GM12878 (cell line): ENCODE results near the gene MRPL33. TPM values are rescaled to one million over a fixed set of nuclear protein-coding genes. Genes with fewer than 3 reads are reported as not detected.

ENCODE experiments used
- ATAC-seq: fragments of 200-7000 bp; cut with Tn5 transposase; 3 replicates; pipeline ENCODE4 v1.9.1; 2020; ENCODE audit warnings: mild to moderate bottlenecking, moderate library complexity
- BruUV-seq: library from RNA; stranded (reverse); fragments of 400-500 nt; replicated peaks from 2 replicates; lab custom pipeline; 2021; lab: Mats Ljungman, UMichigan
- CTCF ChIA-PET: fragments of 300-600 bp; sonication (Branson Sonifier 250); formaldehyde crosslinking; extraction: SDS; loops from one replicate; lab custom pipeline; 2021; ENCODE audit warnings: inconsistent platforms; lab: Yijun Ruan, JAX
- POLR2A ChIA-PET: fragments of 350-600 bp; formaldehyde crosslinking; extraction: SDS; loops from one replicate; lab custom pipeline; 2021; ENCODE audit warnings: inconsistent platforms; lab: Charles Lee
- RAD21 ChIA-PET: fragments of 300-600 bp; sonication (Branson Sonifier 250); formaldehyde crosslinking; loops from one replicate; lab custom pipeline; 2023; ENCODE audit warnings: antibody characterized with exemption; ENCODE audit not compliant: unreplicated experiment; lab: Charles Lee
- SMC1A ChIA-PET: fragments of 300-600 bp; sonication (Branson Sonifier 250); formaldehyde crosslinking; loops from one replicate; lab custom pipeline; 2023; ENCODE audit not compliant: unreplicated experiment, uncharacterized antibody; lab: Charles Lee
- DNase-seq: peaks from one replicate; pipeline ENCODE4 v3.0.0-alpha.2; 2011; ENCODE audit warnings: low read depth, low spot score
- FAIRE-seq: peaks from 3 replicates; lab custom pipeline; 2011; peaks lifted over from hg19 to GRCh38; lab: Jason Lieb, UNC
- H2AFZ ChIP-seq: 2 replicates; pipeline ENCODE4 v1.6.0; 2011; ENCODE audit warnings: low read depth, low read length, control low read depth; ENCODE audit not compliant: control insufficient read depth
- H3K27ac ChIP-seq: 2 replicates; pipeline ENCODE4 v1.5.1; 2011; ENCODE audit warnings: control low read depth; ENCODE audit not compliant: control insufficient read depth, insufficient read depth
- H3K27me3 ChIP-seq, 2 experiments: replicated peaks in 1 of 2; 2 replicates each; pipeline versions ENCODE4 v1.6.0 to v1.6.1; 2011; ENCODE audit warnings: low read length in 1 of 2; ENCODE audit not compliant: control insufficient read depth in 2 of 2, insufficient read depth in 2 of 2
- H3K36me3 ChIP-seq, 2 experiments: 2 replicates each; pipeline ENCODE4 v1.5.1; 2011; ENCODE audit warnings: low read length in 1 of 2; ENCODE audit not compliant: control insufficient read depth in 2 of 2, insufficient read depth in 2 of 2
- H3K4me1 ChIP-seq: 2 replicates; pipeline ENCODE4 v1.6.1; 2011; ENCODE audit warnings: mild to moderate bottlenecking, low read length, moderate library complexity, mixed read lengths; ENCODE audit not compliant: control insufficient read depth, insufficient read depth
- H3K4me2 ChIP-seq: 2 replicates; pipeline ENCODE4 v1.6.0; 2011; ENCODE audit warnings: control low read depth; ENCODE audit not compliant: control insufficient read depth, insufficient read depth
- H3K4me3 ChIP-seq: fragments of 200-600 bp; sonication (generic); 2 replicates; pipeline ENCODE4 v1.5.1; 2016
- H3K79me2 ChIP-seq: 2 replicates; pipeline ENCODE4 v1.6.0; 2011; ENCODE audit warnings: low read length; ENCODE audit not compliant: control insufficient read depth, insufficient read depth
- H3K9ac ChIP-seq: 2 replicates; pipeline ENCODE4 v1.8.0; 2011; ENCODE audit warnings: low read length, control low read depth, mixed read lengths; ENCODE audit not compliant: control insufficient read depth, insufficient read depth
- H3K9me3 ChIP-seq: replicated peaks from 3 replicates; pipeline ENCODE4 v1.5.1; 2011; ENCODE audit warnings: mild to moderate bottlenecking, low read length; ENCODE audit not compliant: control insufficient read depth, insufficient read depth
- H4K20me1 ChIP-seq: 2 replicates; pipeline ENCODE4 v1.6.0; 2011; ENCODE audit not compliant: control insufficient read depth, insufficient read depth
- BACH1 ChIP-seq: fragments of 450-650 bp; IDR thresholded peaks from 2 replicates; pipeline ENCODE4 v1.6.1; 2017; ENCODE audit warnings: mild to moderate bottlenecking, borderline replicate concordance
- HDAC6 ChIP-seq: fragments of 200-600 bp; sonication (generic); IDR thresholded peaks from one replicate; pipeline ENCODE4 v1.8.0; 2017; ENCODE audit warnings: antibody characterized with exemption; ENCODE audit not compliant: unreplicated experiment
- IKZF1 ChIP-seq: fragments of 450-650 bp; conservative IDR thresholded peaks from 2 replicates; pipeline ENCODE4 v1.6.1; 2017; ENCODE audit warnings: antibody characterized with exemption, mild to moderate bottlenecking
- JUNB ChIP-seq: IDR thresholded peaks from 2 replicates; pipeline ENCODE4 v1.6.1; 2016; ENCODE audit warnings: antibody characterized with exemption, mild to moderate bottlenecking
- NR2C2 ChIP-seq: IDR thresholded peaks from 2 replicates; pipeline ENCODE4 v1.6.1; 2011; ENCODE audit warnings: borderline replicate concordance, low read depth; ENCODE audit not compliant: control insufficient read depth, insufficient read length
- POU2F2 ChIP-seq: IDR thresholded peaks from 3 replicates; pipeline ENCODE4 v1.6.1; 2011; ENCODE audit warnings: low read depth, mild to moderate bottlenecking, low read length, borderline replicate concordance
- RCOR1 ChIP-seq: conservative IDR thresholded peaks from 2 replicates; pipeline ENCODE4 v1.6.1; 2012; ENCODE audit warnings: low read depth, low read length, improper control_type of control experiment
- TARDBP ChIP-seq: IDR thresholded peaks from 2 replicates; pipeline ENCODE4 v1.6.1; 2016; ENCODE audit warnings: borderline replicate concordance
- WGBS: methylation state at CpG from one replicate; pipeline ENCODE4 v1.1.6; 2016; ENCODE audit warnings: low lambda C conversion rate; ENCODE audit not compliant: insufficient replicate concordance, insufficient coverage; ENCODE audit errors: missing lambda C conversion rate; 5-methylcytosine and 5-hydroxymethylcytosine counted together
- in situ Hi-C: fragments of 300-500 bp; cut with MboI; formaldehyde crosslinking; loops from 9 replicates; pipeline ENCODE4 v1.14.3; 2018; ENCODE audit warnings: mixed read lengths
- intact Hi-C: fragments of 100-400 bp; cut with micrococcal nuclease; formaldehyde crosslinking; loops from one replicate; pipeline ENCODE4 v1.14.2; 2022; ENCODE audit not compliant: unreplicated experiment
- polyA plus RNA-seq, 11 experiments: library from polyadenylated mRNA; depleted of rRNA in 4 of 11; unstranded in 6 of 11; stranded (reverse) in 5 of 11; fragments of >200 nt; fragmentation: Nextera tagmentation in 4 of 11; fragmentation: Illumina TruSeq in 1 of 11; extraction: Ambion mirVana in 4 of 11; extraction: Trizol in 1 of 11; gene quantifications; 1 replicate in 1 of 11; 2 replicates in 10 of 11; pipeline versions ENCODE4 v1.2.1 to v1.2.3, GENCODE V29; 2011 to 2016; ENCODE audit warnings: inconsistent platforms in 2 of 11, missing spikeins in 2 of 11, low read depth in 1 of 11
- total RNA-seq, 4 experiments: library from RNA; depleted of rRNA in 3 of 4; stranded (reverse); fragments of >200 nt in 3 of 4; fragmentation: Illumina TruSeq in 1 of 4; extraction: Trizol in 1 of 4; gene quantifications; 2 replicates each; pipeline versions ENCODE4 v1.2.1 to v1.2.3, GENCODE V29; 2013 to 2021
- TF ChIP-seq, protein P1 (sequence below): IDR thresholded peaks from 2 replicates; pipeline ENCODE4 v1.6.1; 2012; ENCODE audit warnings: mild to moderate bottlenecking, low read depth, low read length
- TF ChIP-seq, protein P2 (sequence below): fragments of 450-650 bp; IDR thresholded peaks from 2 replicates; pipeline ENCODE4 v1.6.1; 2017; ENCODE audit warnings: low read depth, mild to moderate bottlenecking, moderate library complexity
- TF ChIP-seq, protein P3 (sequence below): IDR thresholded peaks from 2 replicates; pipeline ENCODE4 v1.6.1; 2012; ENCODE audit warnings: improper control_type of control experiment, low read depth, low read length; ENCODE audit not compliant: insufficient replicate concordance
- TF ChIP-seq, protein P4 (sequence below): fragments of 450-650 bp; IDR thresholded peaks from 2 replicates; pipeline ENCODE4 v1.6.1; 2016; ENCODE audit warnings: mild to moderate bottlenecking

MRPL33 gene
- total and polyA plus RNA-seq, 10 of the 15 experiments (the other 5 are each of a cell fraction or from before 2014, with no cell fraction given) = 50.1 to 318 (median 160) TPM

DNA sequence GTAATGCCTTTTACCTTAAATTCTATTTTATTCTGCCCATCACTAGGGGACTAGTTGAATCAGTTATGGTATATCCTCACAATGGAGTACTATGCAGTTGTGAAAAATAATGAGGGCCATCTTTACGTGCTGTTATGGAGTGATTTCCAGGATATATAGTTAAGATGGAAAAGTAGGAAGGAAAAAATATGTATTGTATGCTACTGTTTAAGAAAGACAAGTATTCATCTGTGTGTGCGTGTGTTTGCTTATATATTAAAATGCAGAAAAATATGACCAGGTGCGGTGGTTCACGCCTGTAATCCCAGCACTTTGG is 32.5 kb upstream of the MRPL33 start:
- no peaks in the 10 kb centered on the region for H3K36me3 ChIP-seq
- H4K20me1 ChIP-seq = no peaks in the 10 kb centered on the region
- H3K4me3 ChIP-seq = no peak overlapping the region
- no peak for ATAC-seq
- no peaks in the 10 kb centered on the region for H3K4me1 ChIP-seq
- no peaks in the 10 kb centered on the region for H3K79me2 ChIP-seq
- no peak overlapping the region for H3K27ac ChIP-seq
- no peak overlapping the region for H3K4me2 ChIP-seq
- 71% methylated on average over 4 of the region's 4 CpGs for WGBS
- no peak overlapping the region for H3K9ac ChIP-seq
- in situ Hi-C loops (no loop called here), intact Hi-C loops (no loop called here)
- ChIA-PET RAD21 (no interaction called here), CTCF (no interaction called here), POLR2A (no interaction called here), SMC1A (no interaction called here)
- H3K27me3 ChIP-seq = peaks cover 2 to 11% of the 10 kb centered on the region in 2 experiments
- no peak for DNase-seq
- no peak for FAIRE-seq
- no peak overlapping the region for H2AFZ ChIP-seq
- no peaks in the 10 kb centered on the region; the same call in 2 of the 3 replicates for H3K9me3 ChIP-seq
- no TSS peak for BruUV-seq
- TF ChIP-seq JUNB (no peak), POU2F2 (no peak), HDAC6 (no peak), IKZF1 (no peak), RCOR1 (no peak), NR2C2 (no peak), BACH1 (no peak), TARDBP (no peak)
- TF ChIP-seq, protein P1, sequence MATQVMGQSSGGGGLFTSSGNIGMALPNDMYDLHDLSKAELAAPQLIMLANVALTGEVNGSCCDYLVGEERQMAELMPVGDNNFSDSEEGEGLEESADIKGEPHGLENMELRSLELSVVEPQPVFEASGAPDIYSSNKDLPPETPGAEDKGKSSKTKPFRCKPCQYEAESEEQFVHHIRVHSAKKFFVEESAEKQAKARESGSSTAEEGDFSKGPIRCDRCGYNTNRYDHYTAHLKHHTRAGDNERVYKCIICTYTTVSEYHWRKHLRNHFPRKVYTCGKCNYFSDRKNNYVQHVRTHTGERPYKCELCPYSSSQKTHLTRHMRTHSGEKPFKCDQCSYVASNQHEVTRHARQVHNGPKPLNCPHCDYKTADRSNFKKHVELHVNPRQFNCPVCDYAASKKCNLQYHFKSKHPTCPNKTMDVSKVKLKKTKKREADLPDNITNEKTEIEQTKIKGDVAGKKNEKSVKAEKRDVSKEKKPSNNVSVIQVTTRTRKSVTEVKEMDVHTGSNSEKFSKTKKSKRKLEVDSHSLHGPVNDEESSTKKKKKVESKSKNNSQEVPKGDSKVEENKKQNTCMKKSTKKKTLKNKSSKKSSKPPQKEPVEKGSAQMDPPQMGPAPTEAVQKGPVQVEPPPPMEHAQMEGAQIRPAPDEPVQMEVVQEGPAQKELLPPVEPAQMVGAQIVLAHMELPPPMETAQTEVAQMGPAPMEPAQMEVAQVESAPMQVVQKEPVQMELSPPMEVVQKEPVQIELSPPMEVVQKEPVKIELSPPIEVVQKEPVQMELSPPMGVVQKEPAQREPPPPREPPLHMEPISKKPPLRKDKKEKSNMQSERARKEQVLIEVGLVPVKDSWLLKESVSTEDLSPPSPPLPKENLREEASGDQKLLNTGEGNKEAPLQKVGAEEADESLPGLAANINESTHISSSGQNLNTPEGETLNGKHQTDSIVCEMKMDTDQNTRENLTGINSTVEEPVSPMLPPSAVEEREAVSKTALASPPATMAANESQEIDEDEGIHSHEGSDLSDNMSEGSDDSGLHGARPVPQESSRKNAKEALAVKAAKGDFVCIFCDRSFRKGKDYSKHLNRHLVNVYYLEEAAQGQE = no peak
- TF ChIP-seq, protein P2, sequence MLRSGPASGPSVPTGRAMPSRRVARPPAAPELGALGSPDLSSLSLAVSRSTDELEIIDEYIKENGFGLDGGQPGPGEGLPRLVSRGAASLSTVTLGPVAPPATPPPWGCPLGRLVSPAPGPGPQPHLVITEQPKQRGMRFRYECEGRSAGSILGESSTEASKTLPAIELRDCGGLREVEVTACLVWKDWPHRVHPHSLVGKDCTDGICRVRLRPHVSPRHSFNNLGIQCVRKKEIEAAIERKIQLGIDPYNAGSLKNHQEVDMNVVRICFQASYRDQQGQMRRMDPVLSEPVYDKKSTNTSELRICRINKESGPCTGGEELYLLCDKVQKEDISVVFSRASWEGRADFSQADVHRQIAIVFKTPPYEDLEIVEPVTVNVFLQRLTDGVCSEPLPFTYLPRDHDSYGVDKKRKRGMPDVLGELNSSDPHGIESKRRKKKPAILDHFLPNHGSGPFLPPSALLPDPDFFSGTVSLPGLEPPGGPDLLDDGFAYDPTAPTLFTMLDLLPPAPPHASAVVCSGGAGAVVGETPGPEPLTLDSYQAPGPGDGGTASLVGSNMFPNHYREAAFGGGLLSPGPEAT = no peak
- TF ChIP-seq, protein P3, sequence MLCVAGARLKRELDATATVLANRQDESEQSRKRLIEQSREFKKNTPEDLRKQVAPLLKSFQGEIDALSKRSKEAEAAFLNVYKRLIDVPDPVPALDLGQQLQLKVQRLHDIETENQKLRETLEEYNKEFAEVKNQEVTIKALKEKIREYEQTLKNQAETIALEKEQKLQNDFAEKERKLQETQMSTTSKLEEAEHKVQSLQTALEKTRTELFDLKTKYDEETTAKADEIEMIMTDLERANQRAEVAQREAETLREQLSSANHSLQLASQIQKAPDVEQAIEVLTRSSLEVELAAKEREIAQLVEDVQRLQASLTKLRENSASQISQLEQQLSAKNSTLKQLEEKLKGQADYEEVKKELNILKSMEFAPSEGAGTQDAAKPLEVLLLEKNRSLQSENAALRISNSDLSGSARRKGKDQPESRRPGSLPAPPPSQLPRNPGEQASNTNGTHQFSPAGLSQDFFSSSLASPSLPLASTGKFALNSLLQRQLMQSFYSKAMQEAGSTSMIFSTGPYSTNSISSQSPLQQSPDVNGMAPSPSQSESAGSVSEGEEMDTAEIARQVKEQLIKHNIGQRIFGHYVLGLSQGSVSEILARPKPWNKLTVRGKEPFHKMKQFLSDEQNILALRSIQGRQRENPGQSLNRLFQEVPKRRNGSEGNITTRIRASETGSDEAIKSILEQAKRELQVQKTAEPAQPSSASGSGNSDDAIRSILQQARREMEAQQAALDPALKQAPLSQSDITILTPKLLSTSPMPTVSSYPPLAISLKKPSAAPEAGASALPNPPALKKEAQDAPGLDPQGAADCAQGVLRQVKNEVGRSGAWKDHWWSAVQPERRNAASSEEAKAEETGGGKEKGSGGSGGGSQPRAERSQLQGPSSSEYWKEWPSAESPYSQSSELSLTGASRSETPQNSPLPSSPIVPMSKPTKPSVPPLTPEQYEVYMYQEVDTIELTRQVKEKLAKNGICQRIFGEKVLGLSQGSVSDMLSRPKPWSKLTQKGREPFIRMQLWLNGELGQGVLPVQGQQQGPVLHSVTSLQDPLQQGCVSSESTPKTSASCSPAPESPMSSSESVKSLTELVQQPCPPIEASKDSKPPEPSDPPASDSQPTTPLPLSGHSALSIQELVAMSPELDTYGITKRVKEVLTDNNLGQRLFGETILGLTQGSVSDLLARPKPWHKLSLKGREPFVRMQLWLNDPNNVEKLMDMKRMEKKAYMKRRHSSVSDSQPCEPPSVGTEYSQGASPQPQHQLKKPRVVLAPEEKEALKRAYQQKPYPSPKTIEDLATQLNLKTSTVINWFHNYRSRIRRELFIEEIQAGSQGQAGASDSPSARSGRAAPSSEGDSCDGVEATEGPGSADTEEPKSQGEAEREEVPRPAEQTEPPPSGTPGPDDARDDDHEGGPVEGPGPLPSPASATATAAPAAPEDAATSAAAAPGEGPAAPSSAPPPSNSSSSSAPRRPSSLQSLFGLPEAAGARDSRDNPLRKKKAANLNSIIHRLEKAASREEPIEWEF = no peak
- TF ChIP-seq, protein P4, sequence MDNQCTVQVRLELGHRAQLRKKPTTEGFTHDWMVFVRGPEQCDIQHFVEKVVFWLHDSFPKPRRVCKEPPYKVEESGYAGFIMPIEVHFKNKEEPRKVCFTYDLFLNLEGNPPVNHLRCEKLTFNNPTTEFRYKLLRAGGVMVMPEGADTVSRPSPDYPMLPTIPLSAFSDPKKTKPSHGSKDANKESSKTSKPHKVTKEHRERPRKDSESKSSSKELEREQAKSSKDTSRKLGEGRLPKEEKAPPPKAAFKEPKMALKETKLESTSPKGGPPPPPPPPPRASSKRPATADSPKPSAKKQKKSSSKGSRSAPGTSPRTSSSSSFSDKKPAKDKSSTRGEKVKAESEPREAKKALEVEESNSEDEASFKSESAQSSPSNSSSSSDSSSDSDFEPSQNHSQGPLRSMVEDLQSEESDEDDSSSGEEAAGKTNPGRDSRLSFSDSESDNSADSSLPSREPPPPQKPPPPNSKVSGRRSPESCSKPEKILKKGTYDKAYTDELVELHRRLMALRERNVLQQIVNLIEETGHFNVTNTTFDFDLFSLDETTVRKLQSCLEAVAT = no peak
